CD14-positive monocyte (primary cell): ENCODE data around the gene ADGRL3. TPM values are rescaled to one million over a fixed set of nuclear protein-coding genes. Genes with fewer than 3 reads are reported as not detected.

ENCODE experiments used
- DNase-seq, 3 donors: peaks; one replicate each; pipeline ENCODE4 v3.0.0-alpha.2; 2011 to 2022
- H2AFZ ChIP-seq: 2 replicates; pipeline ENCODE4 v1.6.0; 2012; ENCODE audit warnings: mild to moderate bottlenecking, low read depth, low read length, inconsistent platforms; ENCODE audit not compliant: insufficient read depth, poor library complexity, severe bottlenecking
- H3K27ac ChIP-seq, 2 donors: 1 replicate in 1 of 2; 2 replicates in 1 of 2; pipeline ENCODE4 v1.5.1; 2012 to 2013; ENCODE audit warnings: low read length in 2 of 2, control low read depth in 1 of 2, inconsistent platforms in 1 of 2, low read depth in 1 of 2, mild to moderate bottlenecking in 1 of 2
- H3K27me3 ChIP-seq, 2 donors: one replicate each; pipeline versions ENCODE4 v1.6.0 to v1.6.1; 2011 to 2013; ENCODE audit warnings: low read length in 2 of 2; ENCODE audit not compliant: control insufficient read depth in 2 of 2, insufficient read depth in 2 of 2
- H3K36me3 ChIP-seq, 2 donors: replicated peaks in 1 of 2; 1 replicate in 1 of 2; 2 replicates in 1 of 2; pipeline versions ENCODE4 v1.5.1 to v1.6.1; 2012 to 2013; ENCODE audit warnings: low read length in 2 of 2, control low read depth in 1 of 2, inconsistent platforms in 1 of 2, mild to moderate bottlenecking in 1 of 2; ENCODE audit not compliant: insufficient read depth in 2 of 2, control insufficient read depth in 1 of 2
- H3K4me1 ChIP-seq, 2 donors: 1 replicate in 1 of 2; 2 replicates in 1 of 2; pipeline versions ENCODE4 v1.5.1 to v1.6.1; 2012 to 2013; ENCODE audit warnings: low read length in 2 of 2, control low read depth in 1 of 2, inconsistent platforms in 1 of 2, mild to moderate bottlenecking in 1 of 2, moderate library complexity in 1 of 2; ENCODE audit not compliant: insufficient read depth in 2 of 2, control insufficient read depth in 1 of 2
- H3K4me2 ChIP-seq: replicated peaks from 2 replicates; pipeline ENCODE3; 2012; ENCODE audit warnings: low read length, moderate library complexity, mild to moderate bottlenecking; ENCODE audit not compliant: poor library complexity, severe bottlenecking; ENCODE audit errors: extremely low read depth
- H3K4me3 ChIP-seq, 3 experiments: fragments of 200-600 bp in 1 of 3; sonication (generic) in 1 of 3; replicated peaks in 1 of 3; 1 replicate in 2 of 3; 2 replicates in 1 of 3; pipeline ENCODE4 v1.5.1; 2011 to 2013; ENCODE audit warnings: low read length in 3 of 3, mild to moderate bottlenecking in 3 of 3, control low read depth in 2 of 3, low read depth in 2 of 3, inconsistent platforms in 1 of 3, moderate library complexity in 1 of 3
- H3K79me2 ChIP-seq: 2 replicates; pipeline ENCODE4 v1.6.0; 2012; ENCODE audit warnings: mild to moderate bottlenecking, control low read depth, inconsistent platforms, low read length, moderate library complexity; ENCODE audit not compliant: insufficient read depth
- H3K9ac ChIP-seq: 2 replicates; pipeline ENCODE4 v1.6.0; 2017; ENCODE audit warnings: low read length, mild to moderate bottlenecking; ENCODE audit not compliant: insufficient read depth, poor library complexity, severe bottlenecking
- H3K9me3 ChIP-seq, 2 donors: replicated peaks in 1 of 2; 1 replicate in 1 of 2; 2 replicates in 1 of 2; pipeline versions ENCODE4 v1.5.1 to v1.6.1; 2012 to 2013; ENCODE audit warnings: low read length in 2 of 2, control low read depth in 1 of 2; ENCODE audit not compliant: control insufficient read depth in 1 of 2, insufficient read depth in 1 of 2
- H4K20me1 ChIP-seq: 2 replicates; pipeline ENCODE4 v1.6.0; 2012; ENCODE audit warnings: mild to moderate bottlenecking, low read length, control low read depth, moderate library complexity; ENCODE audit not compliant: insufficient read depth
- H3K27ac Mint-ChIP-seq, 7 donors: one replicate each; pipeline ENCODE4 v1.8.0; 2020; ENCODE audit warnings: mild to moderate bottlenecking in 7 of 7, mixed read lengths in 7 of 7, moderate library complexity in 6 of 7, inconsistent platforms in 2 of 7
- H3K27me3 Mint-ChIP-seq, 3 donors: one replicate each; pipeline ENCODE4 v1.8.0; 2021 to 2022; ENCODE audit warnings: low read depth in 3 of 3, mild to moderate bottlenecking in 3 of 3, mixed read lengths in 3 of 3, moderate library complexity in 3 of 3, inconsistent platforms in 1 of 3
- H3K36me3 Mint-ChIP-seq, 2 donors: one replicate each; pipeline ENCODE4 v1.8.0; 2020; ENCODE audit warnings: mixed read lengths in 2 of 2, inconsistent platforms in 1 of 2, mild to moderate bottlenecking in 1 of 2
- H3K4me1 Mint-ChIP-seq: one replicate; pipeline ENCODE4 v1.8.0; 2020; ENCODE audit warnings: mild to moderate bottlenecking, mixed read lengths
- H3K4me3 Mint-ChIP-seq, 2 donors: one replicate each; pipeline ENCODE4 v1.8.0; 2020; ENCODE audit warnings: mild to moderate bottlenecking in 2 of 2, mixed read lengths in 2 of 2, moderate library complexity in 1 of 2
- H3K9me3 Mint-ChIP-seq, 7 donors: one replicate each; pipeline ENCODE4 v1.8.0; 2020 to 2022; ENCODE audit warnings: mixed read lengths in 7 of 7, mild to moderate bottlenecking in 6 of 7, moderate library complexity in 6 of 7, inconsistent platforms in 2 of 7
- WGBS: methylation state at CpG from one replicate; pipeline ENCODE4 v1.1.5; 2013; ENCODE audit warnings: missing lambda C conversion rate; ENCODE audit not compliant: insufficient coverage; 5-methylcytosine and 5-hydroxymethylcytosine counted together
- intact Hi-C, 2 donors: fragments of 100-400 bp; cut with micrococcal nuclease; formaldehyde crosslinking; loops; one replicate each; pipeline versions ENCODE4 v1.15.0 to v1.15.1; 2023
- polyA plus RNA-seq, 3 donors: library from polyadenylated mRNA; depleted of rRNA in 1 of 3; unstranded in 2 of 3; stranded (reverse) in 1 of 3; fragments of 300-500 nt in 2 of 3; fragments of >200 nt in 1 of 3; fragmentation: Illumina TruSeq in 2 of 3; gene quantifications; 1 replicate in 2 of 3; 2 replicates in 1 of 3; pipeline ENCODE4 v1.2.3, GENCODE V29; 2012 to 2021
- TF ChIP-seq, protein P1 (sequence below): fragments of 200-600 bp; IDR thresholded peaks from one replicate; pipeline ENCODE4 v1.8.0; 2022; ENCODE audit warnings: antibody characterized with exemption, mild to moderate bottlenecking

ADGRL3 gene
- polyA plus RNA-seq, 3 donors: not detected

DNA sequence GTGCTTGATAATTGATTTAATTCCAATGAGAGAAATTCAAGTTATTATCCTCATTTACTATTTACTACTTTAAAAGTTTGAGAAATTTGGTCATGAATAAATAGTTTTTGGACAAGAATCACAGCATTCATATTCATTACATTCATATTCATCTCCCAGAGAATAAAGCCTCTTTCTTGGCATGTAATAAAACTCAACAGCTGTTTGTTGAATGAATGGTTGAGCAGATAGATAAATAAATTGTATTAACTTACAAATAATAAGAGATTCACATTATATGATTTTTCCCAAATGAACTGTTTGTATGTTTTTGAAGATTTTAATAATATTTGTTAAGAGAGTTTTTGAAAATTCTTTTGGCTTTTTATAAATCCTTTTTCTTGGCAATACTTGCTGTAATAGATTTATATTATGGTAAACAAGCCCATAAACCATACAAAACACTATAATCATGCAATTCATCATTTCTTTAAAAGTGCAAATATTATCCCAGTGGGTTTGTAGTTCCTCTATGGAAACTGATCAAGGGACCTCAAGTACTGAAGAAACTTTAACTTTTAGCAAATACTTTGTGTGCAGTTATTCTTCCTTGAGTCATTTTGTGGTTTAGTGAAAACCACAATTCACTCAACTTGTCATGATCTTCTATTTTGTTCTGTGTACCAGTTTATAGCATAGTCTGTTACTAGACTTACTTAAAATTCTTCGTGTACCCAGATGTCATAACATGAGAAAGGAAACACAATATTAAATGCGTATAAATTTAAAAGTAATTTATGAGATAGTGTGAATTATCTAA, 371.8 kb downstream of the ADGRL3 start:
- Histone ChIP-seq H3K79me2 (no peaks in the 10 kb centered on the region), H3K4me2 (no peak overlapping the region), H3K27me3 (no peaks in the 10 kb centered on the region), H3K9ac (no peak overlapping the region), H3K9me3 (no peaks in the 10 kb centered on the region), H2AFZ (no peak overlapping the region), H3K27ac (no peak overlapping the region), H4K20me1 (no peaks in the 10 kb centered on the region), H3K36me3 (no peaks in the 10 kb centered on the region), H3K4me1 (no peaks in the 10 kb centered on the region), H3K4me3 (no peak overlapping the region)
- Mint-ChIP-seq H3K4me3 (no peak overlapping the region), H3K27ac (no peak overlapping the region), H3K36me3 (no peaks in the 10 kb centered on the region), H3K4me1 (no peaks in the 10 kb centered on the region), H3K9me3 (no peaks in the 10 kb centered on the region), H3K27me3 (peaks cover 0 to 7% (median 0%) of the 10 kb centered on the region in 3 donors)
- intact Hi-C loops: no loop called here
- no CpG with 5 or more reads among the region's 2 CpGs for WGBS
- TF ChIP-seq, protein P1, sequence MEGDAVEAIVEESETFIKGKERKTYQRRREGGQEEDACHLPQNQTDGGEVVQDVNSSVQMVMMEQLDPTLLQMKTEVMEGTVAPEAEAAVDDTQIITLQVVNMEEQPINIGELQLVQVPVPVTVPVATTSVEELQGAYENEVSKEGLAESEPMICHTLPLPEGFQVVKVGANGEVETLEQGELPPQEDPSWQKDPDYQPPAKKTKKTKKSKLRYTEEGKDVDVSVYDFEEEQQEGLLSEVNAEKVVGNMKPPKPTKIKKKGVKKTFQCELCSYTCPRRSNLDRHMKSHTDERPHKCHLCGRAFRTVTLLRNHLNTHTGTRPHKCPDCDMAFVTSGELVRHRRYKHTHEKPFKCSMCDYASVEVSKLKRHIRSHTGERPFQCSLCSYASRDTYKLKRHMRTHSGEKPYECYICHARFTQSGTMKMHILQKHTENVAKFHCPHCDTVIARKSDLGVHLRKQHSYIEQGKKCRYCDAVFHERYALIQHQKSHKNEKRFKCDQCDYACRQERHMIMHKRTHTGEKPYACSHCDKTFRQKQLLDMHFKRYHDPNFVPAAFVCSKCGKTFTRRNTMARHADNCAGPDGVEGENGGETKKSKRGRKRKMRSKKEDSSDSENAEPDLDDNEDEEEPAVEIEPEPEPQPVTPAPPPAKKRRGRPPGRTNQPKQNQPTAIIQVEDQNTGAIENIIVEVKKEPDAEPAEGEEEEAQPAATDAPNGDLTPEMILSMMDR: no peak
- no peak for DNase-seq

GRCh38 chr4:61575796-61576195, 375.7 kb downstream of the ADGRL3 start:
- no peaks in the 10 kb centered on the region for H3K4me1 Mint-ChIP-seq
- H3K27me3 Mint-ChIP-seq: peaks cover 0 to 2% (median 0%) of the 10 kb centered on the region in 3 donors

More at GRCh38 chr4:61575796-61576195, 375.7 kb downstream of the ADGRL3 start:
- H3K4me3 Mint-ChIP-seq: no peak overlapping the region
- H2AFZ ChIP-seq: no peak overlapping the region
- WGBS: no CpG with 5 or more reads among the region's 2 CpGs
- DNase-seq: no peak
- intact Hi-C loops: no loop called here
- H3K9ac ChIP-seq: no peak overlapping the region
- TF ChIP-seq, protein P1: no peak
- peaks cover 0 to 6% (median 1%) of the 10 kb centered on the region in 7 donors for H3K9me3 Mint-ChIP-seq
- no peaks in the 10 kb centered on the region for H3K36me3 Mint-ChIP-seq
- no peaks in the 10 kb centered on the region for H3K36me3 ChIP-seq
- H3K4me3 ChIP-seq: no peak overlapping the region
- H3K4me1 ChIP-seq: no peaks in the 10 kb centered on the region
- no peaks in the 10 kb centered on the region for H3K27me3 ChIP-seq
- H4K20me1 ChIP-seq: no peaks in the 10 kb centered on the region
- no peaks in the 10 kb centered on the region for H3K9me3 ChIP-seq
- H3K79me2 ChIP-seq: no peaks in the 10 kb centered on the region
- no peak overlapping the region for H3K4me2 ChIP-seq
- no peak overlapping the region for H3K27ac Mint-ChIP-seq
- no peak overlapping the region for H3K27ac ChIP-seq
